ENCODE measurements around the gene EMC8.

Gene EMC8

GRCh38 chr16:85752511-85753420, 46.6 kb downstream of the EMC8 start:
- DNase-seq, result no peak

DNA sequence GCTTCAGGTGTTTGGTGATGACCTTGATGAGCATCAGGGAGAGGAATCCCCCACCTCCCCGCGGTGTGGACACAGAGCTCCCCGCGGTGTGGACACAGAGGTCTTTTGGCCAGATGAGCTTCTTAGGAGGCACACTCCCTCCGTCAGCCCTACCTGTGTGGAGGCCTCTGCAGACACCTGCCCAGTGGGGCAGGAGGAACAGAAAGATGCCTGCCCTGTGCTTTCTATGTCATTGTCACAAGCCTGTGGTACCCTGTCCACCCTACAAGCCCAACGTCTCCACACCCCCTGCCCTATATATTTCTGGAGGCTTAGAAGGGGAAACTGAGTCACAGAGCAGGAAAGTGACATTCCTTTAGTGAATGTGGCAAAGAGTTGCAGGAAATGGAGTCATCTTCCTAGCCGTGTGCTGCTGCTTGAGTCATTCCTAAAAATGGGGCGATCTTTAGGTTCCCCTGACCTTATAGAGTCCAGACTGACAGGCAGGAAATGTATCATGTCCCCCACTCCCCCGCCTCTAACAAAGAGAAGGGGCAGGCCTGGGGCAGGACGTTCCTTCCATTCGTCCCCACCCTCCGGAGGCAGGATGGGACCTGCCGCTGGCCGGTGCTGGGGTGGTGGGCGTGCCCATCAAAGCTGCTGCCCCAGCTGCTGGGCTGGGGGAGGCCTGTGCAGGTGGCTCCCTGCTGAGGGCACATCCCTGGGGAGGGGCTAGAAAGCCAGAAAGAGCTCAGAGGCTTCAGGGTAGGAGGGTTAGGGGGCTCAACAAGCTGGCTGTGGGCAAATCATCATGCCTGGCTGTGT, 47.4 kb downstream of the EMC8 start:
- no peak for DNase-seq

DNA sequence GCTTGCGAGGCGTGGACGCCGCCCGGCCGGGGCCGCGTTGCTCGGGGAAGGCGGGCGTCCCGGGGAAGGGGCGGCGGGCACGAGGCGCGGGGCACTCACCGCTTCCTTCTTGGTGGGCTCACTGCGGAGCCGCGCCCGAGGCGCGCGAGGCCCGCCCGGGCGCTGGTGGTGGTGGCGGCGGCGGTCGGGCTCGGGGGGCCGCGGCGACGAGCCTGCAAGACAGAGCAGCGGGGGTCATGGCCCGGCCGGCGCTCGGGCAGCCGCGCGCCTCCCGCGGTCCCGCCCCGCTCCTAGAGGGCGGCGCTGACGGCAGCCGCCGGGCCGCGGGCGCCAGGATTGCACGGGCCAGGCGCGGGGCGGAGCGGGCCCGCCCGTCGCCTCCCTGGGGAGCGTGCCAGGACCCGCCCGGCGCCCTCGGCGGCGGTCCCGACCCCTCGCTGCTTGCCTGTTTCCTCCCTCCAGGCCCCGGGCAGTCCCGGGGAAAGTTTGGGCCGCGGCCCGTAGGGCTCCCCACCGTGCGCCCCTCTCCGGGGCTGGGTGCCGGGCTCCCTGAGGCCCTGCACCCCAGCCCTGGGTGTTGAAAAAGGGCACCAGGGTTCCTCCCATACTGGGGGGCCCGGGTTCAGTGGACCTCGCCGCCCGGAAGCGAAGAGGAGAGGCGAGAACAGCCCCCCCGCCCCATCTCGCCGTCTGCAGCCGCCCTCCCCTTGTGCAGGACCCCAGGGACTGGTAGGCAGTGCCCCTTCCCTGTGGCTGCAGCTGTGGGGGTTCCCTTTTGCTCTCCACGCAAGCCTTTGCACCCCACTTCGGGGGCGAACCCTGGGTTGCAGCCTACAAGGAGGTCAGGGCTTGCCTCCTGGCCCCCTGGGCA, 48.3 kb downstream of the EMC8 start, which contains the start of gene C16orf74:
Gene C16orf74 (minus strand): TSS at position 270 of the 871 bp plus-strand sequence. CDS start 15,879 bp downstream, outside the sequence.
- DNase-seq, result peak; percentile 27

- DNase-seq, result peak; percentile 52
Observed at GRCh38 chr16:85750146-85750826, 49.1 kb downstream of the EMC8 start.

GRCh38 chr16:85749771-85750145, 49.6 kb downstream of the EMC8 start:
- DNase-seq, result no peak

GRCh38 chr16:85746460-85747215, 52.7 kb downstream of the EMC8 start:
- no peak for DNase-seq

GRCh38 chr16:85738923-85739715, 60.2 kb downstream of the EMC8 start:
- DNase-seq, result no peak

DNA sequence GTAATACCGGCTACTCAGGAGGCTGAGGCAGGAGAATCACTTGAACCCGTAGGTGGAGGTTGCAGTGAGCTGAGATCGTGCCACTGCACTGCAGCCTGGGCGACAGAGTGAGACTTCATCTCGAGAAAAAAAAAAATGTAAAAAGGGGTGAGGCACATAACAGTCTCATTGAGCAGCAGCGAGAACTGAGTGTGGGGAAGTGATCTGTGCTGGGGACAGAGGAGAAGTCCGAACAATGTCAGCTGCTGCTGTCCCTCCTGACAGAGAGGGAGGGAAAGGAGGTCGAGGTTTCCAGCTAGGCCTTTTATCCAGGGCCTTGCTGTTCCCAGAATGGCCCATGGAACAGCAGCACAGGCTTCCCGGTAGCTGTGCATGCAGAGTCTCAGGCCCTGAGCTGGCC, 62.4 kb downstream of the EMC8 start:
- DNase-seq, result no peak

GRCh38 chr16:85735946-85736345, 63.4 kb downstream of the EMC8 start:
- no peak for DNase-seq

GRCh38 chr16:85735225-85735635, 64.1 kb downstream of the EMC8 start:
- DNase-seq, result peak; percentile 54

DNA sequence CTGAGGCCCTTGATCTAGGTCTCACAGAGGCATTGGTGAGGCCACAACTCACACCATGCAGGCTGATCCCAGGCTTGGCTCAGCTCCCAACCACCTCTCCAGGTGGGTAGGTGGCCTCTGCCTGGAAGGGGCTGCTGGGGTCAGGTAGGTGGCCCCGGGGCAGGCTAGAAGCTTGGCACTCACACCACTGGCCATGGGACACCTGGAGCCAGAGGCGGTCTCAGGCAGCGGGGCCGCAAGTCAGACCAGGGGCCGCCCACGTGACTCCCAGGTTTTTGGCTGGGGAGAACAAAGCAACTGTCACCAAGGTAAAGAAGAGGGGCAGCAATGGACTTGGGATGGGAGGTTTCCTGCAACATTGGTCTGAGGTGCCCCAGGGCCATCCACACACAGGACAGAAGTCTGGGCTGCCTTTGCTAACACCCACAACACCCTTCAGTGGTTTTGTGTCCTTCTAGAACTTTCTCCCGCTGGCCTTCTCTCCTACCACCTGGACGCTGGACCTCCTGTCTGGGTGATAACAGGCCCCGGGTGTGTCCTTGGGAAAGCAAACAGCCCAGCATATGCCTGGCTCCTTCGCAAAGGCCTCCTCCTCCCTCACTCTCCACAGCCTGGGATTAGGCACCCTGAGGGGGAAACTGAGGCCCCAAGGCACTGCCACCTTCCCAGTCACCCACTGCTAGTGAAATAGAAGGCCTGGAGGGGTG, 64.9 kb downstream of the EMC8 start:
- no peak for DNase-seq

DNA sequence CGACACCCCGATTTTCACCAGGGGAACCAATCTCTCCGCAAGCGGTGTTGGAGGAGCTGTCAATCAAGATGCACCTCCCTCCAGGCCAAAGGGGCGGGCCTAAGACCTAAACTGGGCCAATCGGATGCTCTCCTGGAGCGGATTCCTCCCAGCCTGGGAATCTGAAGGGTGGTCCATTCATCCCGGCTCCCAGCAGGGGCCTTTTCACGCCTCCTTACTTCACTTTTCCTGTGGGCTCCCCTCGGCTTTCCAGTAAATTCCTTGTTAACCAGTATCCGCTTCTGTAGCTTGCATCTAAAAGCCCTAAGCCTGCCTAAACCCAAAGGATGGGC, 65.5 kb downstream of the EMC8 start:
- peak; percentile 29 for DNase-seq

DNA sequence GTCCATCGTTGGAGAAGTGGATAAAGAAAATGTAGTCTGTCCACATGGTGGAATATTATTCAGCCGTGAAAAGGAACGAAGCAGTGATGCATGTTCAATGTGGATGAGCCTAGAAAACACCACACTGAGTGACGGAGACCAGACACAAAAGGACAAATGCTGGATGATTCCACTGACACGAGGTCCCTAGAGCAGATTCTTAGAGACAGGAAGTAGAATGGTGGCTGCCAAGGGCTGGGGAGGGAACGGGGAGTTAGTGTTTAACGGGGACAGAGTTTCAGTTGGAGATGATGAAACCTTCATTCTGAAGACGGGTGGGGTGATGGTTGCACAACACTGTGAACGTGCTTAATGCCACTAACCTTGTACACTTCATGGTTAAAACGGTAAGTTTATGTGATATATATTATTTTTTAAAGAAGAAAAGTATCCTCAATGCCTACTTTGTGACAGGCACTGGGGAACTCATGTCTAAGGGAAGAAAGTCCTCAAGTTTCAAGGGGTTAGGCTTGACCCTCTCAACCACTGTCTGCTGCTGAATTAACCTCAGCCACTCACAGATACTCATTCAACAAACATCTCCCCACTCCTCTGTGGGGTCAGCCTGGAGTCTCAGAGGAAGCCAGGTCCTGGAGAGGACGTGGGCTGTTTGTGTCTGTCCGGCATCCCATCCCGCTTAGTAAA, 66.0 kb downstream of the EMC8 start:
- DNase-seq, result peak; percentile 38

DNA sequence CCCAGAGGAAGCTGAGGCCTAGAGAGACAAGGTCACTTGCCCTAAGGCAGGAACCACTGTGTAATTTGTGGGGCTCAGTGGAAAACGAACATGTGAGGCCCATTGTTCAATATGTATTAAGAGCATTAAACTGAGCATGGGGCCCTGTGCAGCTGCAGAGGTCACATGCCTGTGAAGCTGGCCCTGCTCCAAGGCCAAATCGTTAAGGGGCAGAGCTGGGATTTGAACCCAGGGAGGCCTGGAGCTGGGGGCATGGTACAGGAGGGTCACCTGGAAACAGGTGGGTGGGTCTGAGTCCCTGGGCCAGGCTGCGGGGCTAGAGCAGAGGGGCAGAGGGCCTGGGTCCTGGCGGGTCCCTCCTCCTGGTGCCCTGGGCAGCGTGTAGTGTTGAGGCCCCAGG, 68.2 kb downstream of the EMC8 start:
- DNase-seq, result no peak

DNA sequence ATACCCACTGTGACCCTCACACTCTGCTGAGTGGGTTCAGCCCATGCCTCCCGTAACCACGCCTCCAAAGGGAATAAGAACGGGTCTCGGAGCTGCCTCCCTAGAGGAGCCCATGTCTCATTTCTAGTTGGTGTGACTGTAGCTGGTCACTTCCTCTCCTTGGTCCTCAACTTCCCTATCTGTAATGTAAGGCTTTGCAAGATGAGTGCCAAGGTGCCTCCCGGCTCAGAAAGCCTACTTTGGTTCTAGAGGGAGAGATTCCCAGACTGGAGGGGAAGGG, 69.2 kb downstream of the EMC8 start:
- DNase-seq, result peak; percentile 39

DNA sequence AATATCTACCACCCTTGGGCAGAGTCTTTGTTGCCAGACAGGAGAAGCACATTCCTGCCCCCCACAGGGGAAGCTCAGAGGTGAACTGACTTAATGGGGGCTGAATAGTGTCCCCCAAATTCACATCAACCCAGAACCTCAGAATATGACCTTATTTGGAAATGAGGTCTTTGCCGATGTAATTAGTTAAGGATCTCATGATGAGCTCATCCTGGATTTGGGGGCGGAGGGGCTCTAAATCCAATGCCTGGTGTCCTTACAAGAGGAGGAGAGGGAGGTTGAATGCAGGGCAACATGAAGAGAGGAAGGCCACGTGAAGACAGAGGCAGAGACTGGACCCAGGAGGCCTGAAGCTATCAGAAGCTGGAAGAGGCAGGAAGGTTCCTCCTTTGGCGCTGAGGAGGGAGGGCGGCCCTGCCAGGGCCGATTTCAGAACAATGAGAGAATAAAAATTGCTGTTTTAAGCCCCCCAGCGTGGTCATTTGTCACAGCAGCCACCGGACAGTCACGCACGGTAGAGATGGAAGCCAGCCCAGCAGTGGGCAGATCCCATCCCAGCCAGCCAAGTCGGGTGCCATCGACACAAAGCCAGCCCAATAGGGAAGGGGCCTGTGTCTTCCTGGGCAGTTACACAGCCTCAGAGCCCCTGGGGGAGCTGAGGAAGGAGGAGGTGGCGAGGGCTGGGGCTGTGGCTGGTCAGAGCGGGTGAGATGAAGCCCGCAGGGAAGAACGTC, 69.7 kb downstream of the EMC8 start:
- no peak for DNase-seq

DNA sequence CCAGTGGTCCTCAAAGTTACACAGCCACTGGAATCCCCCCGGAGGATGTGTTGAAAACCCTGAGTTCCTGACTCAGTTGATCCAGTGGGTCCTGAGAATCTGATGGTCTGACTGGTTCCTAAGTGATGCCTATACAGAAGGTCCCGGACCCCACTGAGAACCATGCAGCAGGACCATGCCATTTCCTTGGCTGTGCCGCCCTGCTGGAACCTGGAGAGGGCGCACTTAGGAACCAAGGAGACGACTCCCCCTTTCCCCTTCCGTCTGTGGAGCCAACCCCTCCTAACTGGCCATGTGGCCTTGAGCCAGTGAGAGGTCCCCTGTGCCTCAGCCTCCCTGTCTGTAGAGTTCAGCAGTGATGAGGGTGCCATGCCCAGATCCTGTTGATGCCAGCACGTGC, 70.5 kb downstream of the EMC8 start:
- no peak for DNase-seq
